HG03175 (cell line): ENCODE measurements around the gene TRAPPC3.
"Not testable (repeated sequence)": the region's sequence is repeated elsewhere in the genome, so short reads cannot be mapped to it uniquely, and the experiment has no call there.

Experiments used
- ATAC-seq: cut with Tn5 transposase; IDR thresholded peaks from one replicate; pipeline ENCODE4 v1.9.1; 2021; ENCODE audit warnings: mild to moderate bottlenecking, moderate library complexity; ENCODE audit not compliant: unreplicated experiment

TRAPPC3 gene

DNA sequence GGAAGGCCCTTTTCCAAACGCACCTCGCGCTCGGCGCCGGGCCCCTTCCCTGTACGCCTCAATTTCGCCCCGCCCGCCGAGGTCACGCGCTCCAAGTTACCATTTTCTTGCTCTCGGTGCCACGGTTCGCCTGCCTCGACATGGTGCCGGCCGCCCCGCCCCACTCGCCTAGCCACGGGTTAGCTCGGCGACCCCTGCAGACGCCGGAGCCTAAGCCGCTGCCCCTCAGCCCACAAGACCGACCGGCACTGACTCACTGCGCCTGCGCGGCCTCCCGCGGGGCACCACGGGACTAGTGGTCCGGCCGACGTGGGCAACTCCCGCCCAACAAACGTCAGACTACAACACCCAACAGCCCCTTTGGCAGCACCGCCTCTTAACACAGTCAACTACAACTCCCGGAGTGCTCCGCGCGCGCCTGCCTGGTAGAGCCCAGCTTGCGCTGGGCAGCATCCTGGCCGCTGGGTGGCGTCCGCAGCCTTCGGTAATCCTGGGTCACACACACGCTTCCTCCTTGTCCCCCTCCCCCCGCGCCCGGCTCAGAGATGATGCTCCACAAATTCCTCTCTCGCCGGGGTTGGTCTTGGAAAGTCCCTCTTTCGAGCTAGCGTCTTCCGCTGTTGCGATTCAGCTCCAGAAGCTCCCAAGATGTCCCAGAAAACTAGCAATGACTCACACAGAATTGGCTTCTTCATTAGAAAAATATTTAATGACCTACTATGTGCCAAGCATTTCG is at the start of gene TRAPPC3:
Gene TRAPPC3 (minus strand): TSS at position 250 of the 736 bp plus-strand sequence. CDS start 108 bp downstream, at position 142.
- peak; percentile 90 for ATAC-seq

DNA sequence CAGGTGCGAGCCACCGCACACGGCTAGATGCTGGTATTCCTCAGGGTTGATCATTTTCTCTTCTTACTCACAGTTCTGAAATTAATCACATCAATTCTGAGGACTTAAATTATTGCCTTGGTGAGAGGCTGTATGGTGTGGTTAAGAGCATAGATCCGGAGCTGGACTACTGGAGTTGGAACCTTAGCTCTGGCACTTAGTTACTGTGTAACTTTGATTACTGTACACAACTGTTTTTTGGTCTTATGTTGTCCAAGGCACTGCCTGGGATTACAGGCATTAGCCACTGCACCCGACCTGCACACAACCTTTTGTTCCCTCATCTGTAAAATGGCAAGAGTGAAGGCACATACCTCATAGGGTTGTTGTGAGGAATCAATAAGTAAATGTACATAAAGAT is 49.4 kb upstream of the TRAPPC3 start:
- ATAC-seq = no peak

DNA sequence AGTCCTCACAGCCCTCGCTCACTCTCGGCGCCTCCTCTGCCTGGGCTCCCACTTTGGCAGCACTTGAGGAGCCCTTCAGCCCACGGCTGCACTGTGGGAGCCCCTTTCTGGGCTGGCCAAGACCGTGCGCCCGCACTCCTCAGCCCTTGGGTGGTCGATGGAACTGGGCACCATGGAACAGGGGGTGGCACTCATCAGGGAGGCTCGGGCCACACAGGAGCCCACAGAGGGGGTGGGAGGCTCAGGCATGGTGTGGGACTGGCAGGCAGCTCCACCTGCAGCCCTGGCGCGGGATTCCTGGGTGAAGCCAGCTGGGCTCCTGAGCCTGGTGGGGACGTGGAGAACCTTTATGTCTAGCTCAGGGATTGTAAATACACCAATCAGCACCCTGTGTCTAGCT is 47.5 kb upstream of the TRAPPC3 start:
- ATAC-seq = not testable (repeated sequence)

DNA sequence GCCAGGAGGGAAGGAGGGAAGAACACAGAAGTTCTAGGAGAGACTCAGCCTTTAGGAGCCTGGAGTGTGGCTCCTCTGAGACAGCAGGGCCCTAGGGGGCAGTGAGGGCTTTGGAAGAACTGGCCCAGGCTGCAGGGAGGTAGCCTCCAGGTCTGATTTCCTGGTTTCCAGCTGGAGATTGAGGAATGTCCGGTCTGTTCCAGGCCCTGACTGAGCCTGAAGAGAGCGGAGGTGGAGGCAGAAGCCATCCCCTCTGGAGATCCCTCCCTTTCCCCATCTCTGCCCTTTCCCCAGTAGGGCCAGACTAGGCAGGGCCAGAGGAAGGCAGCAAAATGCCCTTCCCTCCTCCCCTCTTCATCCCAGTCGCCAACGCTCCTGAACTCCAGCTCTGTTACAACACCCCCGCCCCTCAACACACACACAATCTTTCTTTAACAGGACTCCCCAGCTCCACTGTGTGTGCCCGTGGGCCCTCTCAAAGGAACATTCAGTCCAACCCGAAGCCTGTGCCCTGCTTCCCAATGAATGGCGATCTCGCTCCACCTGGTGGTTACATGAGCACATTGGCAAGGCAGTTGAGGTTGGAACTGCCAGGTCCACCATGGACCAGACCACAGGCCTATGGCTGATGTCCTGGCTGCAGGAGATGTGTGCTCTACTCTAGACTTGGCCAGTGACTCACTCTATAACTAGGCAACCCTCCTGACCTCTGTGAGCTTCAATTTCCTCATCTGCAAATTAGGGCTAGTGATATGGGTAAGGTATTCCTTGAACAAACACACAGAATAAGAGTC is 38.7 kb upstream of the TRAPPC3 start:
- ATAC-seq = peak; percentile 68

DNA sequence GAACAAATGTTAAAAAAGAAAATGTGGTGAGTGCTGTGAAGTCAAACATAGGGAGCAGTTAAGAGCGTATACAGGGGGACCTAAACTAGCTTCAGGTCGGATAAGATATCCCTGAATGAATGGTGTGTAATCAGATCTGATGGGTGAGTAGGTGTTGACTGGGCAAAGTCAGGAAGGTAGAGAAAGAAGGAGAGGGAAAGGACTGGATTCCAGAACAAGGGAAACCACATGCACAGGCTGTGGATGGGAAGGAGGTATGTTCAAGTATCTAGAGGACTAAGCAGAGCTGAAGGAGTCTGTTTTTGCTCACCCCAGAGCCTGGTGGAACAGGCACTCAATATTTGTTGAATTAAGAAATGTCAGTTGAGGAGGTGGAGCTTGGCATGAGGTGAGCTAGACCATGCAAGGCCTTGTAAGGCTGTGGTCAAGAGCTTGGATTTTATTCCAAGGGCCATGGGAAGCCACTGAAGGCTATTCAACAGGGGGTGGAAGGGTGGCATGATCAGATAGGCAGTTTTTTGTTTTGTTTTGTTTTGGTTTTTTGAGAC is 34.1 kb upstream of the TRAPPC3 start:
- ATAC-seq = no peak

DNA sequence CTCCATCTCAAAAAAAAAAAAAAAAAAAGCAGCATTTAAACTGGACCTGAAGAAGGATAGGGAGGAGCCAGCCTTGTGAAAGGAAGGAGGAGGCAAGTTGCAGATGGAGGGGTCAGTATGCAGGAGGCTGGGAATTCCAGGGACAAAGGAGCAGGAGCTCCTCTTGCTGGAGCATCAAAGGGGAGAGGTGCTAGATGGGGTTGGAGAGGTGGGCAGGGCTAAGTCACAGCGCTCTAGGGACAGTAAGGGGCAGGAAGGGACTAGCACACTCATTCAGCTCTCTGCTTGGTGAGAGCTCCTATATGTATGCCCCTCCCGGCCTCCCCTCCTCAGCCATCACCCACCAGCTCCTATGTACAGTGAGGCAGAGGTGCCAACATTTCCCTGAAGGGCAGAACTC is 33.4 kb upstream of the TRAPPC3 start:
- no peak for ATAC-seq

DNA sequence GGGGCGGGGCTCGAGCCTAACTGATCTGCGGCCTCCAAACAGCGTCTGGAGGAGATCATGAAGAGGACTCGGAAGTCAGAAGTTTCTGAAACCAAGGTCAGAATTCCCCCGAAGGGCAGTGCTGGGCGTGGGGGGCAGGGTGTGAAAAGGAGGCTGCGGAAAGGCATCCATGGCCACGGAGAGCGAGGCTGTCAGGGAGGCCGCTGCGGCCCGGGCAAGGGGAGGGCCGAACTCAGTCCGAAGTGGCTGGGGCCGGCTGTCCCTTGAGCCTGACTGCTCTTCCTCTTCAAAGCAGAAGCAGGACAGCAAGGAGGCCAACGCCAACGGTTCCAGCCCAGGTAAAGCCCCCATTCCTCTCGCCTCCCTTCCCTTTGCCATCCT is 29.9 kb upstream of the TRAPPC3 start:
- no peak for ATAC-seq

DNA sequence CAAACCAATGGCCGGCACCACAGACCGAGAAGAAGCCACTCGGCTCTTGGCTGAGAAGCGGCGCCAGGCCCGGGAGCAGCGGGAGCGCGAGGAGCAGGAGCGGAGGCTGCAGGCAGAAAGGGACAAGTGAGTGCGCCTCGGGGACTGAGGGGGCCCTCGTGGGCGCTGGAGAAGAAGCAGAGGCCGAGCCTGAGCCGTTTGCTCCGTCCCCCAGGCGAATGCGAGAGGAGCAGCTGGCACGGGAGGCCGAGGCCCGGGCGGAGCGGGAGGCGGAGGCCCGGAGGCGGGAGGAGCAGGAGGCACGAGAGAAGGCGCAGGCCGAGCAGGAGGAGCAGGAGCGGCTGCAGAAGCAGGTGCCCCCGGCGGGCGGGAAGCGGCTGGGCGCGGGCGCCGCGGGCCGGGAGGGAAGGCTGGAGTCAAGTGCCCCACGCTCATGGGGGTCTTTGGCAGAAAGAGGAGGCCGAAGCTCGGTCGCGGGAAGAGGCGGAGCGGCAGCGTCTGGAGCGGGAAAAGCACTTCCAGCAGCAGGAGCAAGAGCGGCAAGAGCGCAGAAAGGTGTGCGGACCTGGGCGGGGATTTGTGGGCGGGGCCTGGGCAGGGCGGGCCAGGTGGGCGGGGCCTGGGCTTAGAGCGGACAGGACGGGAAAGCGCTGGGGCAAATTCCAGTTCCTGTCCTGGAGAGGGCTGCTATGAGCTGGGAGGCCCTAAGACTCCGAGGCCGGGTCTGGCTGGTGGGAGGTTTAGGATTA is 29.4 kb upstream of the TRAPPC3 start:
- ATAC-seq = no peak

DNA sequence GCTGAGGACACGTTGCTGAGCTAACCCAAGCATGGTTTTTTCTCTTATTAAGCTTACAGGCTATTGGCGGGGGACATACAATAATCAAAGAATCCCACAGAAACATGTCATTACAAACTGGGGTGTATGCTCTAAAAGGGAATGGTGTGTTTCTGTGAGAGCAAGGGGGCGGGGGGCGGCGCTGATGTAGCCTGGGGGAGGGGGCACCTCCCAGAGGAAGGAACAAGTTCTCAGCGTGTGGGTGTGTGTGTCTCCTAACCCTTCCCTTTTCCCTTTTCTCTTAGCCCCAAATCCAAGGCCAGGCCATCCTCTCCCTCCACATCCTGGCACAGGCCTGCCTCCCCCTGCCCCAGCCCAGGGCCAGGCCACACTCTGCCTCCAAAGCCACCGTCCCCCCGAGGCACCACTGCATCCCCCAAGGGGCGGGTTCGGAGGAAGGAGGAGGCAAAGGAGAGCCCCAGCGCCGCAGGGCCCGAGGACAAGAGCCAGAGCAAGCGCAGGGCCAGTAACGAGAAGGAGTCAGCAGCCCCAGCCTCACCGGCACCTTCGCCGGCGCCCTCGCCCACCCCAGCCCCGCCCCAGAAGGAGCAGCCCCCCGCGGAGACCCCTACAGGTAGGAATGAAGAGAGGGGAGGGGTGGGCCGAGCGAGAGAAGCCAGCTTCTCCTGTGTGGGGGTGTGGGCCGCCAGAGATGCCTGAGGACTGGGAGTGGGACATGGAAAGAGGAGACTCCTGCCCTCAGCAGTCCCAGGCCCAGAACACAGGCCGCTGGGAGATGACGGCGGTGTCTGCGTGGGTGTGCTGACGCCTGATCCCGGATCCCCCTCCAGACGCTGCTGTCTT is 28.5 kb upstream of the TRAPPC3 start:
- ATAC-seq = no peak

DNA sequence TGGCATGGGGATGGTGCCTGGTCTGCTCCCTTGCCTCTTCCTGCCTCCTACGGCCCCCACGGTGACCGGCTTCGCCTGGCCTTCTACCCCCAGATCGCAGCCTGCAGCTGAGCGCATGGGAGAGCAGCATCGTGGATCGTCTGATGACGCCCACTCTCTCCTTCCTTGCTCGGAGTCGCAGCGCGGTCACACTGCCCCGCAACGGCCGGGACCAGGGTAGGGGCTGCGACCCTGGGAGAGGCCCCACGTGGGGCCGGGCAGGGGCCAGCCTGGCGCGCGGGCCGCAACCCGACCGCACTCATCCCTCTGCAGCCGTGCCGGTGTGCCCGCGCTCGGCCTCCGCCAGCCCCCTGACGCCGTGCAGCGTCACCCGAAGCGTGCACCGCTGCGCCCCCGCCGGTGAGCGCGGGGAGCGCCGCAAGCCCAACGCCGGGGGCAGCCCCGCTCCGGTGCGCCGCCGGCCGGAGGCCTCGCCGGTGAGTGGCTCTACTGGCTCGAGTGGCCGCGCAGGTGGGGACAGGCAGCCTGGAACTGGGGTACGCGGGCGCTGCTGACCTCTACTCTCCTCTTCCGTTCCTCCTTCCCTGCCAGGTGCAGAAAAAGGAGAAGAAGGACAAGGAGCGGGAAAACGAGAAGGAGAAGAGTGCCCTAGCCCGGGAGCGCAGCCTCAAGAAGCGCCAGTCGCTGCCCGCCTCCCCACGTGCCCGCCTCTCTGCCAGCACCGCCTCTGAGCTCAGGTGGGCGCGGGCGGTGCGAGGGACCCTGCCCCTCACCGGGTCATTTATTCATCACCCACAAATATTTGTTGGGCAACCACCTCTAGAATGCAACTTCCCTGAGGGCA is 27.0 kb upstream of the TRAPPC3 start:
- no peak for ATAC-seq

DNA sequence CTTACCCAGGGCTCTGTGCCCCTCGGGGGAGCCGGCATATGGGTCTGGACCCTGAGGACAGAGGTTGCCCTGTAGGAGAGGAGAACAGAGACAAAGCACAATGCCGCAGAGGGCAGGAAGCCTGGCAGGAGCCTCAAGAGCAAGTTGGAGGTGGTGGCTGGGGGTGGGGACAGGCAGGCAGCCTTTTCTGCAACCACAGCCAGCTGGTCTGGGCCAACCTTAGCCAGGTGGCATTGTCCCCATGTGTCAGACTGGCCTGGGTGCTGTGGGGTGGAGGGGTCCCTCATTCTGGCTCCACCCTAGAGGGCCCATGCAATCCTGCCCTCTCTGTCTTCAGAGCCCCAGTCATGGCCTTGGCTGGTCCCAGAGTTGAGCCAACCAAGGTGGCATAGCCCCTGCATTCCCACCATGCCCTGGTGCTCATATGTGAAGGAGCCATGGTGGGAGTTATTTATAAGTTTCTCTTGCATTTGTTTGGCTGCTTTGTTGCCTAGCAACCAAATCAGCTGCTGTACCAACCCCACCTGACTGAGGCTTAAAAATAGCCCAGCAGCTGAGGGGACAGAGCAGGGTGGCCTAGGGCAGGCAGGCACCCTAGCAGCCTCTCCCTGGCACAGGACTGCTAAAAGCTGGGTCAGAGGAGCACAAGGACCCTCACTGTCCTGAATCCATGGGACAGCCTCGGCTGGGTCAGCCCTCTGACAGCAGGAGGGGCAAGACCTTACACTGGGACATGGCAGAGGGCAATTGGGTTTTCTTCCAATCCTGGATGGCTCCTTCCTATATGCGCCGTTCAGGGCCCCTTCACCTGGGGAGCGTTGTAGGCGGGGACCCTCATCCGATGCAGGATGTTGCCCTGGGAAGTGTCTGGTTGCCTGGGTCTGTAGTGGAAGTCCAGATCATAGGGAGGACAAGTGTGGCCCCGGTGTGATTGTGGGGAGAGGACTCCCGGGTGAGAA is 26.1 kb upstream of the TRAPPC3 start:
- ATAC-seq = no peak

DNA sequence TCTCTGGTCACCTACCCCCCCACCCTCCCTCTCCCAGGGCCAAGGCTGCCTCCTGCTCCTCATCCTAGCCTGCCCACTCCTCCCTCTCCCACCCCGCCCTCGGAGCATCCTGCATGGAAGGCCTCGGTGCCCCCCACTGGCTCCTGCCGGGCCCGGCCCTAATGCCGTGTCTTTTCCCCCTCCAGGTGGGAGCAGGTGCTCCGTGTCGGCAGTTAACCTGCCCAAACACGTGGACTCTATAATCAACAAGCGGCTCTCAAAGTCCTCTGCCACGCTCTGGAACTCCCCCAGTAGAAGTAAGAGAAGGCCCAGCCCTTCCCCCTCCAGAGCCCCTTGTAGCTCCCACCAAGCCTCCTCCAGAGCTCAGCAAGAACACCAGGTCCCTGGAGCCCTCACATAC is 25.4 kb upstream of the TRAPPC3 start:
- no peak for ATAC-seq

DNA sequence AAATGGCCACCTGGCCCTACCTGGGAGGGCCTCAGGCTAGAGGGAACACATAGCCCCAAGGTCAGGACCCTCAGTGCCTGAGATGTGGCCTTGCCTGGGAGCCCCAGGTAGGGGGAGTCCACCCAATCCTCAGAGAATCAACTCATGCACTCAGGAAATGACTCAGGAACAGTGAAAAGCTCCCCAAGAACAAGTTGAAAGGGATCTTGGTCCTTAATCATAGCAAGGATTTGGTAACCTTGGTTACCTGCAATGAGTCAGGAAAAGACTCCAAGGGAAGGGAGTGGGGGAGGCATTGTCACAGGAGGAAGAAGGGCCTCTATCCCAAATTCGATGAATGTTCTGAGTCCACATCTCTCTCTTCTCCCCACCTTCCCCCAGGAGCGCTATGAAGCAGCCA is 23.7 kb upstream of the TRAPPC3 start:
- no peak for ATAC-seq

DNA sequence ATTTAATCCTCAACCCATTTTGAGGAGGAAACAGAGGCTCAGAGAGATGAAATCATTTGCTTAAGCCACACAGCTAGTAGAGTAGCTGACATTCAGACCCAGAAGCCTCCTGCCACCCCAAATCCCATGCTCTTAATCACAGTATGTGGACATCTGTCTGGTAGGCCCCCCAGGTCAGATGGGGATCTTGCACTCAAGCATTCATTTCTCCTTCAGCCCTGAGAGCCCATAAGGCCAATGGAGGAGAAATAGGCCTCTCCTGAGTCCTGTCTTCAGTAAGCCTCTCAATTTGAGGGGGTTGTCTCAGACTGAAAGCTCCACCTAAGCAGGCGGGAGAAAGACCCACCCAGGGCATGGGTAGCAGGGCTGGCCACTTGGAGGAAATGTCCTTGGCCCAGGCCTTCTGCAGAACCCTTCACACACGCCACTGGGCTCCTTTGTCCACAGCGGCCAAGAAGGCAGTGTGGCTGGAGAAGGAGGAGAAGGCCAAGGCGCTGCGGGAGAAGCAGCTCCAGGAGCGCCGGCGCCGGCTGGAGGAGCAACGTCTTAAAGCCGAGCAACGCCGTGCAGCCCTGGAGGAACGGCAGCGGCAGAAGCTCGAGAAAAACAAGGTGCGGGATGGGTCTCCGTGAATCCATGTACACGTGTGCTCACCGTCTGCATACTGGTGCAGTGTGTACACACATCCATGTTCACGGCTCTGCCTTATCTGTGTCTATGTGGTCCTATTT is 22.9 kb upstream of the TRAPPC3 start:
- ATAC-seq = no peak

DNA sequence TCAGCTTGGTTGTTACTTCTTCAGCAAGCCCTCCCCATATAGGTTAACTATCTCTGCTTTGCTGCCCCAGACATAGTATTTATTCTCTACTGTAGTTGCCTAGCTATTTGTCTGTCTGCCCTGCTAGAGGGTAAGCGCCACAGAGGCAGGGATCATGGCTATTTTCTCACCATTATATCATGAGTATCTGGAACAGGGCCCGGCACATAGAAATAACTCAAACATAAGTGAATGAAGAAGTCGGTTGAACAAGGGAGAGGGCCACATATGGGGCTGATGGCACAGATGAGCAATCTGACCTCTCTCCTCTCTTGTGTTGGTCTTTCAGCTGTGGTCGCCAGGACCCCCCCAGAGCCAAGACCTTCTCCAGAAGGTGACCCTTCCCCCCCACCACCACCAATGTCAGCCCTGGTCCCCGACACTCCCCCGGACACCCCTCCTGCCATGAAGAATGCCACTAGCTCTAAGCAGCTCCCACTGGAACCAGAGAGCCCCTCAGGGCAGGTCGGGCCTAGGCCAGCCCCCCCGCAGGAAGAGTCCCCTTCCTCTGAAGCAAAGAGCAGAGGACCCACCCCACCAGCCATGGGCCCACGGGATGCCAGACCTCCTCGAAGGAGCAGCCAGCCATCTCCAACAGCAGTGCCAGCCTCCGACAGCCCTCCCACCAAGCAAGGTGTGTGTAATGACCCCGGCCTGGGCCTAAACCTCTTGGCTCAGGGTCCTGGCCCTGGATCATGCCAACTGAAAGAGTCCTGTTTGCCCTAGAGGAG is 21.5 kb upstream of the TRAPPC3 start:
- ATAC-seq = no peak

DNA sequence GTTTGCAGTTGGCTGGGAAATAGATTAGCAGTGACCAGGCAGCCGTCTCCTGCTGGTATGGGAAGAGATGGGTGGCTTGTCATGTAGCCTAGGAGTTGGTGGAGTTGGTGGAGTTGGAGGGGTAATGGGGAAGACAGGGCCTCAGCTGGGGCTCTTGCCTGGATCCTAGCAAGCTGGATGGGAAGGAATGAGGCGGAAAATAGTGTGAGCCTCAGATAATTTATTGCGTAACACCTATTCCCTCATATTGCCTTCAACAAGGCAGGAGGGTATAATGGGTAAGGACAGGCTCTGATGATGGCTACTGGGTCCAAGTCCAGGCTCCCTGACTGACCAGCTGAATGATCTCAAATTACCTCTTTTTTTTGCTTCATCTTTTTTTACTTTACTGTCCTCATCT is 19.2 kb upstream of the TRAPPC3 start:
- ATAC-seq = no peak
